HEK293 (cell line): ENCODE measurements around the gene LDB1.
A peak's percentile ranks its signal among the peaks of the same experiment; 100 is the strongest.

Experiments
- CTCF ChIA-PET: fragments of 350-600 bp; formaldehyde crosslinking; extraction: SDS; loops from one replicate; lab custom pipeline; 2021; ENCODE audit warnings: antibody characterized with exemption; lab: Yijun Ruan, JAX
- POLR2A ChIA-PET: fragments of 300-600 bp; formaldehyde crosslinking; extraction: SDS; loops from one replicate; lab custom pipeline; 2020; ENCODE audit warnings: antibody characterized with exemption, inconsistent platforms; lab: Yijun Ruan, JAX
- H3K27ac ChIP-seq: fragments of 200-500 bp; sonication (Bioruptor generic); 2 replicates; pipeline ENCODE4 v1.5.1; 2014; ENCODE audit warnings: low read depth, low read length, control low read depth, inconsistent platforms; ENCODE audit errors: extremely low read depth
- H3K36me3 ChIP-seq, 2 experiments: fragments of 200-500 bp in 1 of 2; sonication (Bioruptor generic) in 1 of 2; 1 replicate in 1 of 2; 2 replicates in 1 of 2; pipeline ENCODE4 v1.5.1; 2014 to 2017; ENCODE audit warnings: inconsistent platforms in 2 of 2, low read length in 2 of 2; ENCODE audit not compliant: control insufficient read depth in 2 of 2, insufficient read depth in 1 of 2
- H3K4me1 ChIP-seq: fragments of 200-500 bp; sonication (Bioruptor generic); 2 replicates; pipeline ENCODE4 v1.5.1; 2014; ENCODE audit warnings: mild to moderate bottlenecking, low read length, inconsistent platforms; ENCODE audit not compliant: control insufficient read depth, insufficient read depth
- H3K4me3 ChIP-seq: 2 replicates; pipeline ENCODE4 v1.5.1; 2011; ENCODE audit warnings: low read depth, mild to moderate bottlenecking, control low read depth, low read length, moderate library complexity
- H3K9me3 ChIP-seq: fragments of 200-500 bp; sonication (Bioruptor generic); 2 replicates; pipeline ENCODE4 v1.5.1; 2014; ENCODE audit warnings: low read depth, low read length, inconsistent platforms; ENCODE audit not compliant: control insufficient read depth, insufficient read depth
- BCL11B ChIP-seq: fragments of 450-650 bp; formaldehyde crosslinking; IDR thresholded peaks from 2 replicates; pipeline ENCODE4 v1.5.1; 2016; ENCODE audit warnings: low read depth, missing biosample characterization, missing genetic modification characterization
- HOXD13 ChIP-seq: sonication (generic); formaldehyde crosslinking; IDR thresholded peaks from 2 replicates; pipeline ENCODE4 v1.8.0; 2022; ENCODE audit warnings: missing genetic modification reagents, borderline replicate concordance
- IKZF3 ChIP-seq: fragments of 450-650 bp; IDR thresholded peaks from 2 replicates; pipeline ENCODE4 v1.5.0; 2018; ENCODE audit warnings: missing biosample characterization, mild to moderate bottlenecking, missing genetic modification characterization, moderate library complexity
- OSR2 ChIP-seq: fragments of 450-650 bp; formaldehyde crosslinking; IDR thresholded peaks from 2 replicates; pipeline ENCODE4 v1.5.1; 2016; ENCODE audit warnings: missing biosample characterization, missing genetic modification characterization
- PRDM1 ChIP-seq: fragments of 450-650 bp; formaldehyde crosslinking; IDR thresholded peaks from 2 replicates; pipeline ENCODE4; 2016; ENCODE audit warnings: missing biosample characterization, missing genetic modification characterization
- SP3 ChIP-seq: fragments of 450-650 bp; formaldehyde crosslinking; IDR thresholded peaks from 2 replicates; pipeline ENCODE4 v1.5.1; 2016; ENCODE audit warnings: missing biosample characterization, missing genetic modification characterization
- ZBTB10 ChIP-seq: fragments of 450-650 bp; formaldehyde crosslinking; IDR thresholded peaks from 2 replicates; pipeline ENCODE4 v1.5.1; 2016; ENCODE audit warnings: missing biosample characterization, missing genetic modification characterization
- ZBTB20 ChIP-seq: fragments of 450-650 bp; formaldehyde crosslinking; IDR thresholded peaks from 2 replicates; pipeline ENCODE4 v1.5.1; 2016; ENCODE audit warnings: missing biosample characterization, missing genetic modification characterization
- ZBTB21 ChIP-seq: fragments of 450-650 bp; formaldehyde crosslinking; IDR thresholded peaks from 2 replicates; pipeline ENCODE4 v1.5.1; 2017; ENCODE audit warnings: missing biosample characterization, missing genetic modification characterization
- ZBTB7A ChIP-seq: fragments of 450-650 bp; formaldehyde crosslinking; IDR thresholded peaks from 2 replicates; pipeline ENCODE4 v1.5.1; 2016; ENCODE audit warnings: low read depth, missing biosample characterization, missing genetic modification characterization
- ZNF16 ChIP-seq: fragments of 450-650 bp; formaldehyde crosslinking; IDR thresholded peaks from 2 replicates; pipeline ENCODE4 v1.5.1; 2016; ENCODE audit warnings: low read depth, missing biosample characterization, missing genetic modification characterization
- ZNF214 ChIP-seq: fragments of 450-650 bp; formaldehyde crosslinking; IDR thresholded peaks from 2 replicates; pipeline ENCODE4 v1.5.1; 2017; ENCODE audit warnings: missing biosample characterization, mild to moderate bottlenecking, missing genetic modification characterization, borderline replicate concordance
- ZNF223 ChIP-seq: fragments of 450-650 bp; formaldehyde crosslinking; IDR thresholded peaks from 2 replicates; pipeline ENCODE4 v1.5.1; 2016; ENCODE audit warnings: missing biosample characterization, missing genetic modification characterization
- ZNF624 ChIP-seq: fragments of 450-650 bp; formaldehyde crosslinking; IDR thresholded peaks from 2 replicates; pipeline ENCODE4 v1.5.1; 2017; ENCODE audit warnings: missing biosample characterization, missing genetic modification characterization
- ZNF629 ChIP-seq: fragments of 450-650 bp; formaldehyde crosslinking; IDR thresholded peaks from 2 replicates; pipeline ENCODE4 v1.5.1; 2017; ENCODE audit warnings: missing biosample characterization, missing genetic modification characterization
- ZNF677 ChIP-seq: fragments of 450-650 bp; IDR thresholded peaks from 2 replicates; pipeline ENCODE4 v1.5.0; 2018; ENCODE audit warnings: missing biosample characterization, mild to moderate bottlenecking, missing genetic modification characterization, moderate library complexity
- ZNF791 ChIP-seq: fragments of 450-650 bp; formaldehyde crosslinking; IDR thresholded peaks from 2 replicates; pipeline ENCODE4 v1.5.1; 2016; ENCODE audit warnings: missing biosample characterization, missing genetic modification characterization
- ZXDB ChIP-seq: fragments of 450-650 bp; formaldehyde crosslinking; IDR thresholded peaks from 2 replicates; pipeline ENCODE4 v1.5.1; 2016; ENCODE audit warnings: missing biosample characterization, missing genetic modification characterization
- TF ChIP-seq, protein P1 (sequence below): fragments of 450-650 bp; formaldehyde crosslinking; IDR thresholded peaks from 2 replicates; pipeline ENCODE4 v1.5.0; 2017; ENCODE audit warnings: missing biosample characterization, missing genetic modification characterization, borderline replicate concordance
- TF ChIP-seq, protein P2 (sequence below): fragments of 450-650 bp; formaldehyde crosslinking; IDR thresholded peaks from 2 replicates; pipeline ENCODE4 v1.5.1; 2016; ENCODE audit warnings: missing biosample characterization, missing genetic modification characterization
- TF ChIP-seq, protein P3 (sequence below): fragments of 450-650 bp; formaldehyde crosslinking; IDR thresholded peaks from 2 replicates; pipeline ENCODE4 v1.5.1; 2017; ENCODE audit warnings: missing biosample characterization, missing genetic modification characterization
- TF ChIP-seq, protein P4 (sequence below): fragments of 450-650 bp; formaldehyde crosslinking; IDR thresholded peaks from 2 replicates; pipeline ENCODE4 v1.5.1; 2016; ENCODE audit warnings: missing biosample characterization, missing genetic modification characterization

LDB1 gene

DNA sequence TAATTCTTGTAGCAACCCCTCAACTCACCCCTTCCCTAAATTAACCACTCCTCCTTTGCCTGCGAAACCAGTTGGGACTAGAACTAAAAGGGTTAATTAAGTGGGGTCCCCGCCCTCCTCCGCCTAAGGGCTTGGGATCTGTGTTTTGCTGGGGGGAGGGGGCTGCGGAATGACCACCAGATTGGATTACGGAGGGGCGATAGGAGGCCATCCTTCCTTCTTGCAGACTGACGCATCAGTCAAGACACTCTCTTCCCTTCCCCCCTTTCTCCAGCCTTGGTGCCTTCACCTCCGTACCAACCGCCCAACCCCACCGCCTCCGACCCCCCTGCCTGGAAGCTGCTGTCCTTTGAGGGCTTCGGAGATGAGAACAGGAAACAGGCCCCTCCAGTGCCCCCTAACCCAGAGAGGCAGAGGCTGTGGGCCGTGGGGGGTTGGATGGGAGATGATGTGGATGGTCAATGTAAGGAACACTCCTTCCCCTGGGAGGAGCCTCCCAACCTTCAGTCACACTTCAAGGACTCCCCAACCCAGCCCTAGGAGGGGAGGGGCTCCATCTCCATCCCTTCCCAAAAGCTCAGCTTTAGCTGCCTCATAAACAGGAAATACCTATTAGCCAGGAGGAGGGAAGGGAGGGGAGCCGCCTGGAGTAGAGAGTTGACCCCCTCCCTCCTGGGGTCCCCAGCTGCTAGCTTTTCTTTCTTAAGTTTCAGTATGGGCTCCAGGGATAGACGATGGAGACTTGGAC is 997 bp upstream of the LDB1 start (continued):
- TF ChIP-seq SP3 (tag by site-specific recombination) = peak; percentile 56

DNA sequence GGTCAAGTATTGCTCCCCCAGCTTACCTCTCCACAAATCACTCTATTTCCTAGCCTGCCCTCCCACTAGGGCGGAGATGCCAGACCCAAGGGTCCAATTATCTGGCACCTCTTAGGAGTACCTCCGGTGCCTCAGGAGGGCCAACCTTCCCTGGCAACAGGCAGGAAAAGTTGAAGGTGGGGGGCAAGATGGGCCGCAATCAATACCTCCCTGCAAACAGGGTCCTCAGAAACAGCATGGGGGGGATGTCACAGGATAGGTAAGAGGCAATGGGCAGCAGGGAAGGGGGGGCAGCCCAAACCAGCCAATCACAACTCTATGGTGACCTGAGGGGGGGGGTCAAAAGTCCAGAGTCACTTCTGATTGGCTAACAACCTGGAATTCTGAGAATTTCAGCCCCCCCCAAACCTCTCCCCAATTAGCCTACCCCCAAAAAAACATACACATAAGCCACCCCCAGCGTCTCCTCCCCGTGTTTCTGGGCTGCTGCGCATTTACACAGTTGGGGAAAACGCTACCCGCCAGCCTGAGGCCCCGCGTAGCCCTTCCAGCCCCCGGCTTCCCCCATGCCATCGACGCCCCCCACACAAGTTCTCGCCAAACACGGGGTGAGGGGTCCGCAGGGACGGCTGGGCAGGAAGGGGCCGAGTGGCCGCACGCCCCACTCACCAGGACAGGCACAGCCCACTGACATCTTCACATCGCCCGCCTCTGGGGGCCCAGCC is 589 bp downstream of the LDB1 start:
- Histone ChIP-seq H3K9me3 (no peaks in the 10 kb centered on the region), H3K4me1 (peaks cover 40% of the 10 kb centered on the region), H3K36me3 (no peaks in the 10 kb centered on the region), H3K4me3 (peak overlapping the region; percentile 71), H3K27ac (peak overlapping the region; percentile 88)
- ChIA-PET CTCF (interaction anchor here (0.7 to 1.2 kb wide), 2 partner anchors 32 to 47 kb away, joined by 3 to 4 read pairs; partner anchors contain the start of gene NOLC1), POLR2A (no interaction called here)
- TF ChIP-seq ZBTB10 (tag by site-specific recombination) (peak; percentile 90), ZBTB21 (tag by site-specific recombination) (no peak), ZNF677 (tag by site-specific recombination) (no peak), ZNF624 (tag by site-specific recombination) (no peak), IKZF3 (no peak), ZNF16 (tag by site-specific recombination) (no peak), ZXDB (tag by site-specific recombination) (peak; percentile 22; the same call in 1 of the 2 replicates), PRDM1 (tag by site-specific recombination) (no peak), ZBTB7A (tag by site-specific recombination) (no peak; the same call in none of the 2 replicates), OSR2 (no peak), ZNF223 (tag by site-specific recombination) (no peak), ZNF214 (tag by site-specific recombination) (no peak), BCL11B (no peak), ZNF791 (tag by site-specific recombination) (no peak), HOXD13 (CRISPR knock-in tag) (no peak), ZNF629 (tag by site-specific recombination) (no peak), ZBTB20 (no peak; the same call in 1 of the 2 replicates)
- TF ChIP-seq, protein P1, sequence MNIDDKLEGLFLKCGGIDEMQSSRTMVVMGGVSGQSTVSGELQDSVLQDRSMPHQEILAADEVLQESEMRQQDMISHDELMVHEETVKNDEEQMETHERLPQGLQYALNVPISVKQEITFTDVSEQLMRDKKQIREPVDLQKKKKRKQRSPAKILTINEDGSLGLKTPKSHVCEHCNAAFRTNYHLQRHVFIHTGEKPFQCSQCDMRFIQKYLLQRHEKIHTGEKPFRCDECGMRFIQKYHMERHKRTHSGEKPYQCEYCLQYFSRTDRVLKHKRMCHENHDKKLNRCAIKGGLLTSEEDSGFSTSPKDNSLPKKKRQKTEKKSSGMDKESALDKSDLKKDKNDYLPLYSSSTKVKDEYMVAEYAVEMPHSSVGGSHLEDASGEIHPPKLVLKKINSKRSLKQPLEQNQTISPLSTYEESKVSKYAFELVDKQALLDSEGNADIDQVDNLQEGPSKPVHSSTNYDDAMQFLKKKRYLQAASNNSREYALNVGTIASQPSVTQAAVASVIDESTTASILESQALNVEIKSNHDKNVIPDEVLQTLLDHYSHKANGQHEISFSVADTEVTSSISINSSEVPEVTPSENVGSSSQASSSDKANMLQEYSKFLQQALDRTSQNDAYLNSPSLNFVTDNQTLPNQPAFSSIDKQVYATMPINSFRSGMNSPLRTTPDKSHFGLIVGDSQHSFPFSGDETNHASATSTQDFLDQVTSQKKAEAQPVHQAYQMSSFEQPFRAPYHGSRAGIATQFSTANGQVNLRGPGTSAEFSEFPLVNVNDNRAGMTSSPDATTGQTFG (tag by site-specific recombination) = no peak
- TF ChIP-seq, protein P2, sequence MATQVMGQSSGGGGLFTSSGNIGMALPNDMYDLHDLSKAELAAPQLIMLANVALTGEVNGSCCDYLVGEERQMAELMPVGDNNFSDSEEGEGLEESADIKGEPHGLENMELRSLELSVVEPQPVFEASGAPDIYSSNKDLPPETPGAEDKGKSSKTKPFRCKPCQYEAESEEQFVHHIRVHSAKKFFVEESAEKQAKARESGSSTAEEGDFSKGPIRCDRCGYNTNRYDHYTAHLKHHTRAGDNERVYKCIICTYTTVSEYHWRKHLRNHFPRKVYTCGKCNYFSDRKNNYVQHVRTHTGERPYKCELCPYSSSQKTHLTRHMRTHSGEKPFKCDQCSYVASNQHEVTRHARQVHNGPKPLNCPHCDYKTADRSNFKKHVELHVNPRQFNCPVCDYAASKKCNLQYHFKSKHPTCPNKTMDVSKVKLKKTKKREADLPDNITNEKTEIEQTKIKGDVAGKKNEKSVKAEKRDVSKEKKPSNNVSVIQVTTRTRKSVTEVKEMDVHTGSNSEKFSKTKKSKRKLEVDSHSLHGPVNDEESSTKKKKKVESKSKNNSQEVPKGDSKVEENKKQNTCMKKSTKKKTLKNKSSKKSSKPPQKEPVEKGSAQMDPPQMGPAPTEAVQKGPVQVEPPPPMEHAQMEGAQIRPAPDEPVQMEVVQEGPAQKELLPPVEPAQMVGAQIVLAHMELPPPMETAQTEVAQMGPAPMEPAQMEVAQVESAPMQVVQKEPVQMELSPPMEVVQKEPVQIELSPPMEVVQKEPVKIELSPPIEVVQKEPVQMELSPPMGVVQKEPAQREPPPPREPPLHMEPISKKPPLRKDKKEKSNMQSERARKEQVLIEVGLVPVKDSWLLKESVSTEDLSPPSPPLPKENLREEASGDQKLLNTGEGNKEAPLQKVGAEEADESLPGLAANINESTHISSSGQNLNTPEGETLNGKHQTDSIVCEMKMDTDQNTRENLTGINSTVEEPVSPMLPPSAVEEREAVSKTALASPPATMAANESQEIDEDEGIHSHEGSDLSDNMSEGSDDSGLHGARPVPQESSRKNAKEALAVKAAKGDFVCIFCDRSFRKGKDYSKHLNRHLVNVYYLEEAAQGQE (tag by site-specific recombination) = no peak
- TF ChIP-seq, protein P3, sequence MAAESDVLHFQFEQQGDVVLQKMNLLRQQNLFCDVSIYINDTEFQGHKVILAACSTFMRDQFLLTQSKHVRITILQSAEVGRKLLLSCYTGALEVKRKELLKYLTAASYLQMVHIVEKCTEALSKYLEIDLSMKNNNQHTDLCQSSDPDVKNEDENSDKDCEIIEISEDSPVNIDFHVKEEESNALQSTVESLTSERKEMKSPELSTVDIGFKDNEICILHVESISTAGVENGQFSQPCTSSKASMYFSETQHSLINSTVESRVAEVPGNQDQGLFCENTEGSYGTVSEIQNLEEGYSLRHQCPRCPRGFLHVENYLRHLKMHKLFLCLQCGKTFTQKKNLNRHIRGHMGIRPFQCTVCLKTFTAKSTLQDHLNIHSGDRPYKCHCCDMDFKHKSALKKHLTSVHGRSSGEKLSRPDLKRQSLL (tag by site-specific recombination) = no peak
- TF ChIP-seq, protein P4, sequence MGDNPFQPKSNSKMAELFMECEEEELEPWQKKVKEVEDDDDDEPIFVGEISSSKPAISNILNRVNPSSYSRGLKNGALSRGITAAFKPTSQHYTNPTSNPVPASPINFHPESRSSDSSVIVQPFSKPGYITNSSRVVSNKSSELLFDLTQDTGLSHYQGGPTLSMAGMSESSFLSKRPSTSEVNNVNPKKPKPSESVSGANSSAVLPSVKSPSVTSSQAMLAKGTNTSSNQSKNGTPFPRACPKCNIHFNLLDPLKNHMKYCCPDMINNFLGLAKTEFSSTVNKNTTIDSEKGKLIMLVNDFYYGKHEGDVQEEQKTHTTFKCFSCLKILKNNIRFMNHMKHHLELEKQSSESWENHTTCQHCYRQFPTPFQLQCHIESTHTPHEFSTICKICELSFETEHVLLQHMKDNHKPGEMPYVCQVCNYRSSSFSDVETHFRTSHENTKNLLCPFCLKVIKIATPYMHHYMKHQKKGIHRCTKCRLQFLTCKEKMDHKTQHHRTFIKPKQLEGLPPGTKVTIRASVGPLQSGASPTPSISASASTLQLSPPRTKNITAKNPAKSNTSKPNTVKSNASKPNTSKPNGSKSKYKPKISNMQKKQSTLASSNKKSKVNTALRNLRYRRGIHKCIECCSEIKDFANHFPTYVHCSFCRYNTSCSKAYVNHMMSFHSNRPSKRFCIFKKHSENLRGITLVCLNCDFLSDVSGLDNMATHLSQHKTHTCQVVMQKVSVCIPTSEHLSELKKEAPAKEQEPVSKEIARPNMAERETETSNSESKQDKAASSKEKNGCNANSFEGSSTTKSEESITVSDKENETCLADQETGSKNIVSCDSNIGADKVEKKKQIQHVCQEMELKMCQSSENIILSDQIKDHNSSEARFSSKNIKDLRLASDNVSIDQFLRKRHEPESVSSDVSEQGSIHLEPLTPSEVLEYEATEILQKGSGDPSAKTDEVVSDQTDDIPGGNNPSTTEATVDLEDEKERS (tag by site-specific recombination) = no peak
